Neural progenitor cell (in vitro differentiated cells): ENCODE data around the gene BCKDK. TPM values are rescaled to one million over a fixed set of nuclear protein-coding genes. Genes with fewer than 3 reads are reported as not detected.

ENCODE experiments used
- DNase-seq: peaks from one replicate; pipeline ENCODE4 v3.0.0-alpha.2; 2016; ENCODE audit warnings: low spot score
- H2AFZ ChIP-seq: fragments of 200-600 bp; sonication (generic); replicated peaks from 2 replicates; pipeline ENCODE4 v1.6.1; 2016; ENCODE audit warnings: antibody characterized with exemption
- H3F3A ChIP-seq: fragments of 200-600 bp; sonication (generic); 2 replicates; pipeline ENCODE4 v1.6.1; 2016; ENCODE audit warnings: antibody characterized with exemption, low read depth
- H3K27ac ChIP-seq: fragments of 200-600 bp; sonication (generic); 2 replicates; pipeline ENCODE4 v1.5.1; 2016; ENCODE audit warnings: mild to moderate bottlenecking
- H3K27me3 ChIP-seq: fragments of 200-600 bp; sonication (generic); 2 replicates; pipeline ENCODE4 v1.6.1; 2016; ENCODE audit warnings: mild to moderate bottlenecking, moderate library complexity
- H3K36me3 ChIP-seq: fragments of 200-600 bp; sonication (generic); 2 replicates; pipeline ENCODE4 v1.5.1; 2016
- H3K4me1 ChIP-seq: fragments of 200-600 bp; sonication (generic); 2 replicates; pipeline ENCODE4 v1.6.1; 2016; ENCODE audit warnings: mixed run types
- H3K4me2 ChIP-seq: fragments of 200-600 bp; sonication (generic); 2 replicates; pipeline ENCODE4 v1.6.1; 2016
- H3K4me3 ChIP-seq: fragments of 200-600 bp; sonication (generic); 2 replicates; pipeline ENCODE4 v1.5.1; 2016
- H3K79me2 ChIP-seq: fragments of 200-600 bp; sonication (generic); 2 replicates; pipeline ENCODE4 v1.6.1; 2016; ENCODE audit warnings: low read depth
- H3K9ac ChIP-seq: fragments of 200-600 bp; sonication (generic); 2 replicates; pipeline ENCODE4 v1.6.1; 2016
- H3K9me3 ChIP-seq: fragments of 200-600 bp; sonication (generic); 2 replicates; pipeline ENCODE4 v1.5.1; 2016; ENCODE audit warnings: low read depth
- H4K20me1 ChIP-seq: fragments of 200-600 bp; sonication (generic); 2 replicates; pipeline ENCODE4 v1.6.1; 2016; ENCODE audit warnings: low read depth
- H3K27ac Mint-ChIP-seq: 3 replicates; pipeline ENCODE4 v1.8.0; 2021; ENCODE audit warnings: mixed read lengths
- H3K27me3 Mint-ChIP-seq: 2 replicates; pipeline ENCODE4 v1.8.0; 2022; ENCODE audit warnings: low read depth, mild to moderate bottlenecking, inconsistent platforms, moderate library complexity, mixed read lengths; ENCODE audit not compliant: insufficient read depth
- H3K36me3 Mint-ChIP-seq: 3 replicates; pipeline ENCODE4 v1.8.0; 2021; ENCODE audit warnings: mixed read lengths
- H3K4me1 Mint-ChIP-seq: 3 replicates; pipeline ENCODE4 v1.8.0; 2021; ENCODE audit warnings: mixed read lengths
- H3K4me3 Mint-ChIP-seq: 3 replicates; pipeline ENCODE4 v1.8.0; 2021; ENCODE audit warnings: mild to moderate bottlenecking, moderate library complexity, mixed read lengths
- H3K9me3 Mint-ChIP-seq: 3 replicates; pipeline ENCODE4 v1.8.0; 2020; ENCODE audit warnings: mixed read lengths
- CTCF ChIP-seq: fragments of 200-600 bp; sonication (generic); IDR thresholded peaks from 2 replicates; pipeline ENCODE4 v1.5.1; 2017; ENCODE audit warnings: antibody characterized with exemption, mild to moderate bottlenecking
- EZH2 ChIP-seq: fragments of 200-600 bp; sonication (generic); IDR thresholded peaks from 2 replicates; pipeline ENCODE4 v1.6.1; 2017; ENCODE audit warnings: antibody characterized with exemption, mild to moderate bottlenecking, moderate library complexity
- EZH2phosphoT487 ChIP-seq: fragments of 200-600 bp; sonication (generic); IDR thresholded peaks from 2 replicates; pipeline ENCODE4 v1.6.1; 2017; ENCODE audit warnings: antibody characterized with exemption
- total RNA-seq: library from RNA; depleted of rRNA; stranded (reverse); fragments of >200 nt; gene quantifications from 2 replicates; pipeline ENCODE4 v1.2.3, GENCODE V29; 2015; ENCODE audit warnings: low replicate concordance

BCKDK gene
- total RNA-seq, 1 donor from 2014 or later, result 19.8 TPM

GRCh38 chr16:31085411-31085810 is 22.8 kb upstream of the BCKDK start:
- Histone ChIP-seq H3K27ac (no peak overlapping the region), H3K27me3 (no peaks in the 10 kb centered on the region), H2AFZ (no peak overlapping the region), H3K36me3 (no peaks in the 10 kb centered on the region), H3K9ac (no peak overlapping the region), H3K4me3 (no peak overlapping the region), H3K79me2 (no peaks in the 10 kb centered on the region), H3K9me3 (no peaks in the 10 kb centered on the region), H4K20me1 (peaks cover 47% of the 10 kb centered on the region), H3F3A (no peaks in the 10 kb centered on the region), H3K4me2 (no peak overlapping the region), H3K4me1 (no peaks in the 10 kb centered on the region)
- Mint-ChIP-seq H3K9me3 (no peaks in the 10 kb centered on the region), H3K27ac (peak overlapping the region; percentile 34), H3K27me3 (peaks cover 12% of the 10 kb centered on the region), H3K4me3 (peak overlapping the region; percentile 73), H3K4me1 (peaks cover 3% of the 10 kb centered on the region), H3K36me3 (peaks cover 11% of the 10 kb centered on the region)
- TF ChIP-seq CTCF, result no peak
- no peak for TF ChIP-seq EZH2phosphoT487
- TF ChIP-seq EZH2, result no peak
- no peak for DNase-seq

- Histone ChIP-seq H3K9ac (no peak overlapping the region), H3F3A (no peaks in the 10 kb centered on the region), H4K20me1 (peaks cover 46% of the 10 kb centered on the region), H3K9me3 (no peaks in the 10 kb centered on the region), H3K4me3 (no peak overlapping the region), H3K4me2 (no peak overlapping the region), H3K36me3 (no peaks in the 10 kb centered on the region), H3K27me3 (no peaks in the 10 kb centered on the region), H3K4me1 (no peaks in the 10 kb centered on the region), H2AFZ (no peak overlapping the region), H3K27ac (no peak overlapping the region), H3K79me2 (peaks cover under 1% of the 10 kb centered on the region)
- H3K9me3 Mint-ChIP-seq, result no peaks in the 10 kb centered on the region
- no peak overlapping the region for H3K4me3 Mint-ChIP-seq
- peak overlapping the region; percentile 82 for H3K27ac Mint-ChIP-seq
- H3K27me3 Mint-ChIP-seq, result peaks cover 13% of the 10 kb centered on the region
- H3K36me3 Mint-ChIP-seq, result peaks cover 9% of the 10 kb centered on the region
- DNase-seq, result no peak
- TF ChIP-seq CTCF, result no peak
- TF ChIP-seq EZH2phosphoT487, result no peak
- TF ChIP-seq EZH2, result no peak
- H3K4me1 Mint-ChIP-seq, result peaks cover 3% of the 10 kb centered on the region
Measured at GRCh38 chr16:31085873-31086628, 22.1 kb upstream of the BCKDK start.

- Histone ChIP-seq H3K27me3 (no peaks in the 10 kb centered on the region), H3K4me1 (no peaks in the 10 kb centered on the region), H3K9ac (no peak overlapping the region), H4K20me1 (peaks cover 40% of the 10 kb centered on the region), H2AFZ (no peak overlapping the region), H3K4me3 (no peak overlapping the region), H3K27ac (no peak overlapping the region), H3F3A (no peaks in the 10 kb centered on the region), H3K36me3 (no peaks in the 10 kb centered on the region), H3K9me3 (no peaks in the 10 kb centered on the region), H3K79me2 (peaks cover 6% of the 10 kb centered on the region), H3K4me2 (no peak overlapping the region)
- Mint-ChIP-seq H3K27me3 (peaks cover 12% of the 10 kb centered on the region), H3K36me3 (peaks cover 9% of the 10 kb centered on the region), H3K27ac (no peak overlapping the region), H3K9me3 (no peaks in the 10 kb centered on the region), H3K4me3 (no peak overlapping the region), H3K4me1 (peaks cover 3% of the 10 kb centered on the region)
- no peak for TF ChIP-seq EZH2phosphoT487
- TF ChIP-seq EZH2, result no peak
- no peak for TF ChIP-seq CTCF
- DNase-seq, result no peak
Measured at GRCh38 chr16:31086629-31086906, 21.6 kb upstream of the BCKDK start.
